GM21737 (cell line): ENCODE results near the gene AQP5.
"Not testable (repeated sequence)": the region's sequence is repeated elsewhere in the genome, so short reads cannot be mapped to it uniquely, and the experiment has no call there.

ENCODE experiments used
- ATAC-seq: cut with Tn5 transposase; IDR thresholded peaks from one replicate; pipeline ENCODE4 v1.9.1; 2021; ENCODE audit warnings: mild to moderate bottlenecking, moderate library complexity; ENCODE audit not compliant: unreplicated experiment

The AQP5 gene

DNA sequence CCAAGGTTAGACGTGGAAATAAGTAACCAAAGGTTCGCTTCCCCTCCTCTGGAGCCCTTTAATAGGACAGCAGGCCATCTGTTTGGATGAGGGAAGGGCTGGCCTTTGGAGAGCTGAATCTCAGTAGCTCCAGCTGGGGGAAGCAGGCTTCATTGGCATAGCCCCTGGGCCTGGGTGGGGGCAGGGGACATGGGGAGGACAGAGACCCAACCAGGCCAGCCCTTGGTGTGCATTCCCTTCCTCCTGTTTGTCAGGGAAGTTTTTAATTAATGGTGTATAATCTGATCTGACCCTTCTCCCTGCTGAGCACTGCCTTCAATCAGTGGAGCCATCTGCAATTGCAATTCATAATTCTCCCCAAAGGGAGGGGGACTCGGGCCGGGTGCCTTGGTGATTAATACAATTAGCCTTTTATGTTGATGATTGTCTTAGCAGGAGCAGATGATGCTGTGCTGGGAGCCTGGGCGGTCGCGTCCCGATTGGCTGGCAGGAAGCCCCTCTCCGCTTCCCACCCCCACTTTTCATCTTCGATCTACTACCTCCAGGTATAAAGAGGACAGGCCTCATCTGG, 17.4 kb downstream of the AQP5 start:
- ATAC-seq: no peak

DNA sequence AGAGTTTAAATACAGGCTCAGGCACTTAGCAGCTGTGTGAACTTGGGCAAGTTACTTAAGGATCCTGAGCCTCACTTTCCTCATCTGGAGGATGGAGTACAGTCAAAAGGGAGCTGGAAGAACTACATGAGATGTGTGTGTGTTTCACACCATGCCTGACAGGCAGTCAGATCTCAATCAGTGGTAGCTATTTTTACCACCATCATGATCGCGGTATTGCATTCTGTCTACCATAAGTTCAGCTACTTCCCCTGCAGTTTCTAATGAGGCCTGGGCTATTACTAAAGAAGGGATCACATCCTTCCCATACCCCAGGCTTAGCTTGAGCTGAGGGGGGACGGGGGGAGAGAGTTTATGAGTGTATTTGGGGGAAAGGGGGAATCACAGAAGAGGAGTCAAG, 18.1 kb downstream of the AQP5 start:
- no peak for ATAC-seq

DNA sequence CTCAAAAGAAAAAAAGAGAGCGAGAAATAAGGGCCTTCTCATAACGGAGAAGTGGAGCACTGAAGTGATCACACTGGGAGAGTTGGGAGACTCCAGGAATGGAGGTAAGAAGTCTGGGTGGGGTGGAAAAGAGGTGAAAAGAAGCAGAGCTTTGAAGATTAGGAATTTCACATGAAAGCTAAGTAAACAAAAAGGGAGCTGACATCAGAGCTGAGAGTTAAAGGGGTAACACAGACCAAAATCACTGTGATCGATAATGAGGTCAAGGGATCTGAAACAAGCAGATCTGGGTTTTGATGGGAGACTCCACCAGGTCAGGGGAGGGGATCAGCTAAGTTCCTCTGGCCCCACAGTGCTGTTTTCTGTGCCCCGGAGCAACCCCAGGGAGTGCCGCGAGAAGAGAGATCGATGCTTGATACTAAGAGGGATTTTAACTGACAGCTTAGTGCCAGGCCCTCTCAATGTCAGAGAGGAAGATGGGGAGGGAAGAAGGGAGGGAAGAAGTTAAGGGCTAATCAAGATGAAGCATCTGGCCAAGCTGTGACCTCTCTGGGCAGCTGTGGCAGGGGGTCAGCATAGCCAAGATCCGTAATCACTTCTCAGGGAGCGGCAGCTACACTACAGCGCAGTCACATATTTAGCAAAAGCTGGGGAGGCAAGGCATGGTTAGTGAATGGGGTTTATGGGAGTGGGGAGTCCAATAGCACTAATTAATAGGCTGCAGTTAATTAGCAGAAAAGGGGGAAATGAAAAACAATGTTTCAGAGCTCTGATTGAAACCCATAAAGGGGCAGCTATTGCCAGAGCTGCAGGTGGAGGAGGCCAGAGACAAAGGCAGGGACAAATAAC, 19.1 kb downstream of the AQP5 start:
- no peak for ATAC-seq

DNA sequence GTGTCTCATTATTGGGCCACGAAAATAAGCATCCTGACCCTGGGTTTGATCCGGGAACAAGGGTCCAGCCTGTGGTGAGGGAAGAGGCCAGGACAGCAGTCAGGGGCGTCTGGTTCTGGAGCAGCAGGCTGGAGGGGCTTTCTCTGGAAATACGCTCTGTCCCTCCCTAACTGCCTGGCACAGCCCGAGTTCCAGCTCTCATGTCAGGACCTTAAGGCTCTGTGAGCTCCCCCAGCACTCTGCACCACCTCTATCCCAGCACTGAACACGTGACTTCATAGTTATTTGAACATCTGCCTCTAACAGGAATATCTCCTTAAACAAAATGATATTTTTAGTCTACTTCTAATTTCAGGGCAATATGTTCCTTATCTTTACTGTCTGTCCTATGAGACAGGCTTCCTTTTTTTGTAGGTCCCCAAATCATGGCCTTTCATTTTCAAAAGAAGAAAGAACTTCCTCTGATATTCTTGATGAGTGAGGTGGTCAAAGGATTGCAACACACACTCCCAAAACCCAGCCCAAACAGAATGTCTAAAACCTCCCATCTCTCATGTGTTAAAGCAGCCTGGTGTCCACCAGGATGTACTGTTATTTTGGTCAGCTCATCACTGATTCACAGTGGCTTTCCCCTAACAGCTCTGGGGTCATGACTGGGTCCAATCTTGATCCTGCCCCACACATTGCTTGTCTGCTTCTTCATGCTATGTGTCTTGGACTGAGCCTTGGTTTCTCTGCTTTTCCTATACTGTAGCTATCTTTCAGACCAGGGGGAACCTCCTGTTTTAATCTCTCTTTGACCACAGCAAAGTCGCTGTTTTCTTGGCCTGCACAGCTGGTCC, 20.8 kb downstream of the AQP5 start:
- ATAC-seq: no peak

DNA sequence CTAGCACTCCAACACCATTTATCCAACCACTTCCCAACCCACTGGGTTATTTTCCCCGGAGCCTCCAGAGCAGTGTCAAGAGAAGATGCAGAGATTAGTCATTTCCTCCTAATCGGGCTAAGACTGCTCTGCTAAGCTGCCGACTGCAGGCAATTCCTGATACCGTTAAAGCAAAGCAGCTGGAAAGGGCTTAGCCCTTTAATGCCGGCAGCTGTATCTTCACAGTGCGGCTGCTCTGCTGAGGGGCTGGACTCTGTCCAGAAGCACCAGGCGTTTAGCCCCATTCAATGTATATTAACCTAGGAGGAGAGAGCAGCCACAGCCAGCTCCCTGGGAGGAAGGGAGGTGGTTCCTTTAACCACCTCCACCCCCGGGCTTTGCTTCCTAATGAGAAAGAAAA, 22.2 kb downstream of the AQP5 start:
- ATAC-seq: no peak

DNA sequence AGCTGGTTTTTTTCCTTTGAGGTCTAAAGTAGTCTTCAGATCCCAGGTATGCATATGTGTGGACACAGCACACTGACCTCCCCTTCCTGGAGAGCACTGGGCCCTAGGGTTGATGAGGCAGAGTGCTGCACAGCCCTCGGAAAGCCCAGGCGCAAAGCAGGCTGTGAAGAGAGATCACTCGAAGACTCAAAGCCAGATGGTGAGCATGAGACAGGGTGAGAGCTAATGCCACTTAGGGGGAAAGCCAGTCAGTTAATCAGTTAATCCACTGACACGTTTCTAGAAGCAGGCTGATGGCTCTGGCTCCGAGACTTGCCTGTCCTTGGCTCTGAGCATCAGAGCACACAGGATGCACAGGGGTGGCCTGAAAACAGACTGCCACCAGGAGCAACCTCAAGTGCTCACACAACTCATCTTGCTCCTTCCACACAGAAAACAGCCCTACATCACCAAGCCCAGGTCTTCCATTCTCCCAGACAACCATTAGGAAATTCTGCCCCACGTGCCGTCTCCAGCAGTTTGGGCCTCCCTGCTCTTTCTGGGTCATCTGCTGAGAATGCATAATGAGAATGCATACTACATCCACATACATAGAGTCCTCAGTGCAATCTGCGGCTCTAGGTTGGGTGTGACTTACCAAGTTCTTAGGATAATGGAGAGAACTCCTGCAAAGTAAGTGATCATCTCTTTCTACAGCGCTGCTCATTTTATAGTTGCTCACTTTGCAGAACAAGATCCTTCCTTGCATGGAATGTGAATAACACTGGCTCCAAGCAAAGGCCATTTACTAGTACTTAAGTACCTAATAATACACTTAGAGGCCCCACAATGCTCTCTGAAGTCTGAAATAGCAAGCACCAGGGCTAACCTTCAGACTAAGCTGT, 23.0 kb downstream of the AQP5 start:
- ATAC-seq: no peak

DNA sequence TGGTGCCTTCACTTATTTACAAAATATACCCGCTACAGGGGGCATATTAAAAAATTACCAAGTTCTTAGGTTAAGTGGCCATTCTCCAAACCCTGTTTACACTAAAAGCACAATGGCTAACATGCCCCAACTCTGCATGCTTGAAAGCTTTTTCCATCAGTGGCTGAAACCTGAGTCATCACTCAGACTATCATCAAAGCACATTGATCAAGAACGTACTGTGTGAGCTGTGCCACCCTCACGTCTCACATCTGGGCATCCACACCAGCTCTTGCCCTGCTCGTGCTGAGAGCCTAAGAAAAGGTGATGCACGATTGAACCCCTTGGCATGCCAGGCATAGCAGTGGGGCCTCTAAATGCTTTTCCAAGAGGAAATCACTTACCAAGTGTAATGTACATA, 24.3 kb downstream of the AQP5 start:
- ATAC-seq: no peak

DNA sequence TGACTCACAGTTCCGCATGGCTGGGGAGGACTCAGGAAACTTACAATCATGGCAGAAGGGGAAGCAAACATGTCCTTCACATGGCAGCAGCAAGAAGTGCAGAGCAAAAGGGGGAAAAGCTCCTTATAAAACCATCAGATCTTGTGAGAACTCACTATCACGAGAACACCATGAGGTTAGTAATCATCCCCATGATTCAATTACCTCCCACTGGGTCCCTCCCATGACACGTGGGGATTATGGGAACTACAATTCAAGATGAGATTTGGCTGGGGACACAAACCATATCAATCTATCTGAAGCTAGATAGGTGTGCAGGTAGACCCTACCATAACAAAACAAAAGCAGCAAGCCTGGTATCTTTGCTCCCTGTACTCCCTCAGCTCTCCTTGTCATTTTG, 24.8 kb downstream of the AQP5 start:
- not testable (repeated sequence) for ATAC-seq

DNA sequence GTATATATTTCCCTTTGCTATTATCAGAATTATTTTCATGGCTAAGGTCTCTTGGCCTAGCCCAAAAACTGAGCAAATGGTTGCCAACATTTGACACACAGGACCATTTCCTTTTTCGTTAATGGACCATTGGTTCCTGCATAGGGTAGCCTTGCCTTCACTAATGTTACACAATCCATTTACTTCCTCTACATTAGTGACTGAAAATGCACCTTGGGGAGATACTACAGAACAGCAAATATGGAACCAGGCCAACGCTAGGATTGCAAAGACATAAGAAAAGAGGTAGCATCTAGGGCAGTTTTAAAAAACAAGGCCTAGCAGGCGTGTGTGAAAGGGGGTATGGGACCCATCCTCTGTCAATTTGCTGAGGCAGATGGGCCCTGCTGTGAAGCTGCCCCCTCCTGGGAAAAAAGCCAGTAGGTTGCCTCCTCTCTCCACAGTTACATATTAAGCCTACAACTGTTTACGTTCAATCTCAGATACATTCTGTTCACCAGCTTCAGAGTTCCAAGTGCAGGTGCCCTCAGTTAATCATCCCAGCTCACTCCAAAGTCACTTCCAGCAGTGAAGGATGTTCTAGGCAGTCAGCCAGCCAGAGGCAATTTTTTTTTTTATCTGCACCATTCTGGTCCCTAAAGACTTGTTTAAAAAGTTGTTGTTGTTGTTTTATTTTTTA, 26.1 kb downstream of the AQP5 start:
- ATAC-seq: no peak

DNA sequence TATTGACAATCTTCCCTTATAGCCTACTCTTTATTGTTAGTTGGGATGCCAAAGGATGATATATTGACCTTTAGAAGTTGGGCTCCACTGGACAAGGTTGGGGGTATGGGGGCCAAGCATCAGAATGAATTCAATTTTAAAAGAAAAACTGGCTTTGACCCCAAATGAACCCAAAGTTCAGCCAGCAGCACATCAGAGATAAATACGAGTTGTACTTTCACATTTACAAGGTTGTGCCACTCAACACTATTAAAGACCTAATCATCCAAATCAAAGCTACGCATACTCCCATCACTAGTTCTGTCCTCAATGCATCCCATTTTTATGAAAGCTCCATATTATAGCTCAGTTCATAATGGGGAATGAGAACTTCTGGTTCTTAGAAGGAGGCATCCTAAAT, 27.7 kb downstream of the AQP5 start:
- ATAC-seq: not testable (repeated sequence)

DNA sequence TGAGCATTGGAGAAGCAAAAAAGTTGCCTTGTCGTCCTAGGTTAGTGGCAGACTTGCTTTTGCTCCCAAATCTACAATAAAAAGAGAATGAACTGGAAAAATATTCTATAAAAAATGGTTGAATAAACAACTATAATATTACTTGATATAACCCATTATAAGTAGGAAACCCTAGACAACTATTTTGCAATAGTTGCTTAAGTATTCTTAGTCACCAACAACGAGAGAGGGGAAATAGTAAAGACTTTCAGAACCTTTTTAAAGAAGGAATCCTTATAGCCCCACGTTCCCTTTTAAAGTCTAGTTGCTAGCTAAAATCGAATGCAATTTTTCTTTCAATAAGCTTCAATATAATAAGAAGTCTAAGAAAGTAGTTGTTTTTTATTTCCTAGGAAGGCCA, 28.6 kb downstream of the AQP5 start:
- no peak for ATAC-seq

DNA sequence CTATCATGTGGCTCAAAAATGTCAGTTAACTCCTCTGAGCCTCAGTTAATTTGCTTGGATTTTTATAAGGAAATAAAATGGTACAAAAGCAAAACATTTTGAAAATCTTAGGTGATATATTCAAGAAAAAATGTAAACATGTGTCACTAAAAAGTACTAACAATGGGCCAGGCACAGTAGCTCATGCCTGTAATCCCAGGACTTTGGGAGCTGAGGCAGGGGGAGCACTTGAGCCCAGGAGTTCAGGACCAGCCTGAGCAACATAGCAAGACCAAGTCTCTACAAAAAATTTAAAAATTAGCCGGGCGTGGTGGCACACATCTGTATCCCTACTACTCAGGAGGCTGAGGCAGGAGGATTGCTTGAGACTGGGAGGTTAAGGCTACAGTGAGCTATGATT, 36.8 kb downstream of the AQP5 start:
- ATAC-seq: no peak

DNA sequence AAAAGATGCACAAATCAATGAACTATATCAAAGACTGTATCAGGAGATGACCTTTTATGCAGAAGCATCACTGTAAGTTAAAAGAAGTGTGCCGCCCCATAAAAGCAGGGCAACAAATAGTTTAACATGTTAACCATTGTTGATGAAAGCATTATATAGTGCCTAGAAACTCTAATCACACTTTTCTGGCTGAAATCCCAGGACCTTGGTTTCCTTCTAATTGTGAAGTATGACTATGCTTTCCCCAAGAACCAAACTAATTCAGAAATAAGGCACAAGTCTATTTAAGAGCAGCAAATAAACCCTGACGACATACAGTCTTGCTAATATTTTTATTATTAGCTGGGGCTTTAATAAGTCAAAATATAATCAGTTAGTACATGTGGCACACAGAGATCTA, 41.9 kb downstream of the AQP5 start:
- ATAC-seq: no peak

DNA sequence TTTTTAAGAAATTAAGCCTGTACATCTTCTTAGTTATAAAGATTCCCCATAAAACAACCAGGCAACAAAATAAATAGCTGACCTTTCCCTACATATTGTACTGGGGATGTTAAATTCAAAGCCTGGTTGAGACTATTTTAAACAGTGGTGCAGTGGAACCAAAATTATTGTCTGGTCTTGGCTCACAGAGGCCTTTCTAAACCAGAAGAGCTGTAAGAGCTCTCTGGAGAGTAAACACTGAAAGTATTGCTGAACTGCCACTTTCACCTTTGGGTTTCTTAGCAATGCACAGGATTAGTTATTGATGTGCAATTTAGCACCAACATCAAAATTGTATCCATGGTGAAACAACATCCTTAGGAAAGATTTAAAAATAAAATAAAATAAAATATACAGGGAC, 43.0 kb downstream of the AQP5 start:
- no peak for ATAC-seq

DNA sequence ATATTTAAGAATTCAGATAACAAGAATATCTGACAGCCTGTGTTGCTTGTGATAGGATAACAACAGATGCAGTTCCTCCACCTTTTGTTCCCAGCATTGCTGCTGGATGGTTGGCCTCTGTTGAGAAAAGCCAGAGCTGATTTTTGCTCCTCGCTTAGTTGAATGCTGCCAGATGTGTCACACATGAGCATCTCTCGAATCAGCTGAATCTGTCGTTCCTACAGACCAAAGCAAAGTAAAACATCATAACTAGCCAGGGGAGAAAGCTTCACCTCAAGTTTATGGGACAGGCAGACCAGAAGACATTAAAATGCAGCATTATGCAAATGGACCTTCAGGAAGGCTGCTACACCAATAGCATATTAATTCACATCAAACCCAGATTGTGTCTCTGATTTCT, 43.5 kb downstream of the AQP5 start:
- ATAC-seq: no peak

DNA sequence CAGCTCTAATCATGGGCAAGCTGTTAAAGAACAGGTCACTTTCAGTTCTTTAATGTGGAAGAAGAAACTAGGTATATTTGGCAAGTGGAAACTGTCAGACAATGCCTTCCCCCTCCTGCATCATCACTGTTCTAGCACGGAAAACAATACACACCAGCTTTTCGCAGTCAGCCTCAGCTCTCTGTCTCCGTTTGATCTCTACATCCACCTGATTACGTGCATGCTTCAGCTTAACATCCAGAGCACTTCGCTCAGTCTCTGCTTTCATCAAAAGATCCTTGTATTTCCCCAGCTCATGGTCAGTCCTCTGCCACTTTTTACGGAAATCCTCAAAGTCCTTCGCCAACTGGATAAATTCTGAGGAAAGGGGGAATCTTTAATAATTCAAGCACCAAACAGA, 44.6 kb downstream of the AQP5 start:
- ATAC-seq: no peak

DNA sequence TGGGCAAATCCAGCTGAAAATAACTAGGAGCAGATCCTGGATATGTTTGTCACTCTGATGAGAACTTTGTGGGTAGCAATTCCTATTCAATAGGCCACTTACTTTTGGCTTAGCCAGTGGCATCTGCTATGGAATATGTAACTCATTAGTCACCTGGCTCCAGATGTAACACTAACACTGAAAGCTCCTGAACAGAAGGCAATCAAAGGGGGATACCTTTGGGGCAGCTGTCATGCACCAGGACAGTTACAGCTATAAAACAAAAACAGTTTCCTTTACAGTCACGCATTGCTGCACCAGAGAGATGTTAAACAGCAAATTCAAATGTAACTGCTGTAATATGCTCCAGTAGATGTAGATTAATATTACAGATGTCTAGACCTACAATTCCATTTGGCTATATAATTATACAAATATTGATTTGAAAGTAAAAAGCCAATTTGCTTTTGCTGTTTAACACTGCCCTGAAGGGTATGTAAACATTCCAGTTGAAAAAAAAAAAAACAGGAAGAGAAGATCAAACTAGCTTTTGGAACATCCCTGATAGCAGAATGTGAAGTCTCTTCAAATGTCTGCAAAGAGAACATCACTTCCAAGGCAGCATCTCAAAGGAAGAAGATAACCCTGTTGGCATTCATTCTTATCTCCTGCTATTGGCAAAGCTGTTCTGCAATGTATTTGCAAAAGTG, 45.2 kb downstream of the AQP5 start:
- ATAC-seq: peak; percentile 47

DNA sequence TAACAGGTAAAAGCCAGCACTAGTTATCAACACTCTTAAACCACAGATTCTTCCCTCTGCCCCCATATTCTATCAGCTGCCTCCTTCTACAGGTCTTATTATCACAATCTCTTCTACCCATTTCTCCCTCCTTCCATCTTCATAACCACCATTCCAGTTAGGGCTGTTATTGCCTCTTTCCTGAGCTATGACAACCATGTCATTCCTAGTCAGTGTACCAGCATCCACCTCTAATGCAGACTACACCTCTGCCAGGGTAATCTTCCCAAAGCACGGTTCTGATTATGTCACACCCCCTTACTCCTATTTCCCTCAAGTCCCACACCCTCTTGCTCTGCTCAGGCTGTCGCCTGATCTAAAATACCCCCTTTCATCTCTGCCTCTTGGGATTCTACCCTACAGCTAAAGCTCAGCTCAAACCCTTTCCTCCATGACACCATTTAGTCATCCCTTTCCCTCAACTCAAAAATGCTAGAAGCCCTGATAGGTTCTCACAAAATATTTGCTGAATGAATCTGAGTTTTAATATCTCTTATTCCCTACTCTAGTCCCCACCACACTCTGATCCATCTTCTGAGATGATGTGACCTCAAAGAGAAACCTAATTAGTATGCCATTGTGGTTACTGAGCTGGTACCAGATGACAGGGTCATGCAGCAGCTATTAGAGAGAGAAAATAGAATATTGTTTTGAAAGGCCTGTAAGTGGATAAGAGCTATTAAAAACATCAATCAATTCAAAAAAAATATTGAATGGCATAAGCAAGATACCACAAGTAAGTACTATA, 51.9 kb downstream of the AQP5 start:
- no peak for ATAC-seq

DNA sequence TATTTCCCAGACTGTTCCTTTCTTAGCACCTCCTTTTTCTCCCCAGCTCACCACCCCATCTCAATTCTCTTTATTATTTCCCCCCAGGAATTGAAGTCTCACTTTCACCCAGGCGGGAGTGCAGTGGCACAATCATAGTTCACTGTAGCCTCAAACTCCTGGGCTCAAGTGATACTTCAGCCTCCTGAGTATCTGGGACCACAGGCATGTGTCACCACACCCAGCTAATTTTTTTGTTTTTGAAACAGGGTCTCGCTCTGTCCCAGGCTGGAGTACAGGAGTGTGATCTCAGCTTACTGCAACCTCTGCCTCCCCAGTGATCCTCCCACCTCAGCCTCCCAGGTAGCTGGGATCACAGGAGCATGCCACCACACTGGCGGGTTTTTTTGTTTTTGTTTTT, 52.7 kb downstream of the AQP5 start:
- ATAC-seq: no peak
